ENCODE data around the gene CLEC11A.

DNA sequence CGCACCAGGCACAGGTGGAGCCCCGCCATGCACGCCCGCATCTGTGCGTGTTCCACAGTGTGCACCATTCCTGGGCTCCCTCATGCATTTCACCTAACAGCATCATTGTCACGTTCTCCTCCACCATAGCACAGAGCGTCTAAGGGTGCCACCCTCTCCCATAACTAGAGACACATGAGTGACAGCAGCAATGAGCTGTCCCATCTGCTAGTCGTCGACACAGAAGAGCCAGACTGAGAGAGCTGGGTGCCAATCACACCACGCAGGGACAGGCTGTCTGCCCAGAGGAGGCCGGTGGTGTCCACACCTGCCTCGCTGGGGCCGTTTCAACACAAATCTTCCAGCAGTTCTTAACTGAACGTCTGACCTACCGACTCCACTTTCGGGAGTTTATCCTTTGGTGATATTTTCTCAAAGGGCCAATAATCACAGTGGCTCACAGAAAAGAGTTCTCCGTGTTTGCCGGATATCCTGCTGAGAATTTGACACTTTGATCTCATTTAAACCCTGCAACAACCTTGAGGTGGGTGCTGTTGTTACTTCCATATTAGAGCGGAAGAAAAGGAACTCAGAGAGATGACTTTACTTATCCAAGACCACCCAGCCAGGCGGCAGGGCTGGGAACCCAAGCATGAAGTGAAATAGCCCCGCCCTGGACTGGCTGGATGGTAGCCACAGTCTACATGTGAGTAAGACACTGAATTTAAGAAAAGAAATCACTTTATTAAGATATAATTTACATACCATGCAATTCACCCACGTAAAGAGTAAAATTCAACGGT is 16.2 kb downstream of the CLEC11A start:
- TF ChIP-seq EZH2 (IDR thresholded peaks at IDR 0.05; ENCODE audit: insufficient read depth, poor library complexity, severe bottlenecking), result no peak
- TF ChIP-seq EZH2phosphoT487 (IDR thresholded peaks at IDR 0.05; ENCODE audit: insufficient read depth, low read depth), result no peak

Measured in GM23248 (cell line).